GM19238 (cell line): ENCODE results near the gene ZNF787.
A peak's percentile ranks its signal among the peaks of the same experiment; 100 is the strongest.

Experiments
- DNase-seq: peaks from one replicate; pipeline ENCODE4 v3.0.0; 2011; ENCODE audit warnings: low spot score; ENCODE audit not compliant: insufficient read length

ZNF787 gene

GRCh38 chr19:56144376-56144775, 23.3 kb upstream of the ZNF787 start:
- no peak for DNase-seq

GRCh38 chr19:56142897-56143434, 21.9 kb upstream of the ZNF787 start:
- DNase-seq: no peak

- DNase-seq: no peak
Observed at GRCh38 chr19:56142087-56142787, 21.1 kb upstream of the ZNF787 start.

GRCh38 chr19:56141417-56141993, 20.4 kb upstream of the ZNF787 start:
- DNase-seq: no peak

GRCh38 chr19:56140583-56141416, 19.7 kb upstream of the ZNF787 start, which contains the start of gene ZNF444:
TSS of gene ZNF444 (plus strand) at chr19:56141287. CDS start at chr19:56146912, 5,625 bp downstream.
- DNase-seq: peak; percentile 99

GRCh38 chr19:56139847-56140582, 18.9 kb upstream of the ZNF787 start:
- no peak for DNase-seq

GRCh38 chr19:56138069-56138468, 17.0 kb upstream of the ZNF787 start:
- no peak for DNase-seq

- DNase-seq: no peak
Observed at GRCh38 chr19:56137405-56137804, 16.3 kb upstream of the ZNF787 start.

GRCh38 chr19:56136362-56136761, 15.3 kb upstream of the ZNF787 start:
- DNase-seq: no peak

- DNase-seq: no peak
Observed at GRCh38 chr19:56134654-56134921, 13.5 kb upstream of the ZNF787 start.

- DNase-seq: no peak
Observed at GRCh38 chr19:56133858-56134653, 13.0 kb upstream of the ZNF787 start.

GRCh38 chr19:56132316-56132822, 11.3 kb upstream of the ZNF787 start:
- no peak for DNase-seq

- no peak for DNase-seq
Observed at GRCh38 chr19:56131651-56132050, 10.6 kb upstream of the ZNF787 start.

GRCh38 chr19:56130006-56130405, 8.9 kb upstream of the ZNF787 start:
- no peak for DNase-seq

GRCh38 chr19:56126983-56127780, 6.1 kb upstream of the ZNF787 start:
- DNase-seq: no peak

- no peak for DNase-seq
Observed at GRCh38 chr19:56125806-56126590, 4.9 kb upstream of the ZNF787 start.

- DNase-seq: no peak
Observed at GRCh38 chr19:56124578-56124977, 3.5 kb upstream of the ZNF787 start.

- no peak for DNase-seq
Observed at GRCh38 chr19:56123266-56123891, 2.3 kb upstream of the ZNF787 start.
